HG02884 (cell line): ENCODE measurements around the gene RAB43.

Experiments used
- ATAC-seq: cut with Tn5 transposase; IDR thresholded peaks from one replicate; pipeline ENCODE4 v1.9.1; 2021; ENCODE audit warnings: mild to moderate bottlenecking, moderate library complexity; ENCODE audit not compliant: unreplicated experiment

RAB43 gene

DNA sequence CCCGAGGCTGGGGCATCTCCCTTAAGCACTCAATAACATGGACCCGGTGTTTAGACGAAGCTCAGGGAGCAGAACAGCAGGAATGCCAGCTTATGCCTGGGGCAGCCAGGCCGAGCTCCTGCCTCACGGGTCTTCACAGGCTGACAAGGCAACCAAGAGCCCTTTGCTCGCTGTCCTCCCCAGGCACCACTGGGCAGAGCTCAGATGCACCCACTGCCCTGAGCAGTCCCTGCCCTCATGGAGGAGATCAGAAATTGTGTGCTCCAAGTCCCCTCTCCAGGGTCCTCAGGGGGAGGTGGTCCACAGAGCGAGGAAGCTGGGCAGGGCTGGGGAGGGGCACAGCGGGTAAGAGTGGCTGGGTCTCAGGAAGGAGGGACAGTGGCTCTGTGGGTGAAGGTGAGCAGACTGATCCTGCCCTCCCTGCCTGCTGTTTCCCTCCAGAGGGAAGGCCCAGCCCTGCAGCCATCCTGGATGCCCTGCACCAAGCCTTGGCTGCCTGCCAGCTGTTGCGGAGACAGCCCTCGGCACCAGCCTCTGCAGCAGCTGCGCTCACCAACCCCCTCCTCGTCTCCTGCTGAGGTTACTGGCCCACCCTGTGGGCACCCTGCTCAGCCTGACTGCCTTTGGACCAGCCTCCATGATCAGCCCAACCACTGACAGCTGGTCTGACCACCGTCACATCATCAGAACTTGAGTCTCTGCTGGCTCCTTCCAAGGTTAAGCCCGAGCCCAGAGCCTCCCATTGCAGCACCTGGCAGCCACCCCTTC, 82.1 kb downstream of the RAB43 start:
- no peak for ATAC-seq

GRCh38 chr3:129038121-129038855, 83.3 kb downstream of the RAB43 start:
- ATAC-seq = no peak
